A549 (cell line): ENCODE results near the gene RALGPS2. TPM values are rescaled to one million over a fixed set of nuclear protein-coding genes. Genes with fewer than 3 reads are reported as not detected.

Experiments used
- ATAC-seq, 2 experiments: fragments of 200-7000 bp in 1 of 2; fragments of >200 bp in 1 of 2; cut with Nextera tagmentation in 1 of 2; cut with Tn5 transposase in 1 of 2; 3 replicates each; pipeline versions ENCODE4 v1.8.0 to v1.9.1; 2018 to 2020; ENCODE audit warnings: mild to moderate bottlenecking in 1 of 2, moderate library complexity in 1 of 2
- CTCF ChIA-PET: fragments of 300-600 bp; sonication (Branson Sonifier 250); formaldehyde crosslinking; extraction: SDS; loops from one replicate; lab custom pipeline; 2021; ENCODE audit warnings: antibody characterized with exemption, inconsistent platforms; lab: Yijun Ruan, JAX
- POLR2A ChIA-PET: fragments of 350-600 bp; formaldehyde crosslinking; extraction: SDS; loops from one replicate; lab custom pipeline; 2021; ENCODE audit warnings: antibody characterized with exemption, inconsistent platforms; lab: Yijun Ruan, JAX
- DNase-seq, 2 experiments: peaks; one replicate each; pipeline versions ENCODE4 v3.0.0 to v3.0.0-alpha.2; 2011 to 2016; ENCODE audit warnings: low read depth in 1 of 2, low spot score in 1 of 2
- FAIRE-seq: peaks from 2 replicates; lab custom pipeline; 2011; peaks lifted over from hg19 to GRCh38; lab: Jason Lieb, UNC
- H3K27ac ChIP-seq, 2 experiments: fragments of >200 bp; sonication (Bioruptor Twin); formaldehyde crosslinking; 3 replicates each; pipeline ENCODE4 v1.5.1; 2016 to 2017
- H3K4me1 ChIP-seq: fragments of >200 bp; sonication (Bioruptor Twin); formaldehyde crosslinking; 3 replicates; pipeline ENCODE4 v1.6.1; 2016
- H3K4me2 ChIP-seq: fragments of >200 bp; sonication (Bioruptor Twin); formaldehyde crosslinking; 3 replicates; pipeline ENCODE4 v1.6.1; 2016
- H3K4me3 ChIP-seq: fragments of >200 bp; sonication (Bioruptor Twin); formaldehyde crosslinking; 3 replicates; pipeline ENCODE4 v1.5.1; 2016
- H3K9me3 ChIP-seq: fragments of >200 bp; sonication (Bioruptor Twin); formaldehyde crosslinking; 3 replicates; pipeline ENCODE4 v1.6.1; 2016
- BCL3 ChIP-seq: fragments of >200 bp; sonication (Bioruptor Twin); formaldehyde crosslinking; IDR thresholded peaks from 3 replicates; pipeline ENCODE4 v1.6.1; 2016
- CBX2 ChIP-seq: fragments of 200-600 bp; sonication (generic); IDR thresholded peaks from 2 replicates; pipeline ENCODE4 v1.6.1; 2016; ENCODE audit warnings: low read depth, mild to moderate bottlenecking, borderline replicate concordance
- CBX8 ChIP-seq: fragments of 200-600 bp; sonication (generic); IDR thresholded peaks from 2 replicates; pipeline ENCODE4 v1.6.1; 2016
- CHD2 ChIP-seq: fragments of 150-350 bp; IDR thresholded peaks from 2 replicates; pipeline ENCODE4 v1.6.1; 2014; ENCODE audit warnings: low read length; ENCODE audit not compliant: partially characterized antibody
- CHD4 ChIP-seq: fragments of 200-600 bp; sonication (generic); IDR thresholded peaks from 2 replicates; pipeline ENCODE4 v1.6.1; 2016; ENCODE audit warnings: antibody characterized with exemption, mild to moderate bottlenecking, borderline replicate concordance
- EHF ChIP-seq: fragments of 250-450 bp; sonication (Bioruptor Pico); IDR thresholded peaks from 2 replicates; pipeline ENCODE4 v1.5.0; 2020; ENCODE audit warnings: mild to moderate bottlenecking
- HEYL ChIP-seq: fragments of 250-450 bp; sonication (Bioruptor Pico); IDR thresholded peaks from 2 replicates; pipeline ENCODE4 v1.8.0; 2021; ENCODE audit warnings: mild to moderate bottlenecking, moderate library complexity
- HOXA7 ChIP-seq: fragments of 250-450 bp; sonication (Bioruptor Pico); IDR thresholded peaks from 2 replicates; pipeline ENCODE4 v1.5.0; 2020; ENCODE audit warnings: mild to moderate bottlenecking, moderate library complexity
- KDM1A ChIP-seq: fragments of 200-600 bp; sonication (generic); IDR thresholded peaks from 2 replicates; pipeline ENCODE4 v1.6.1; 2016; ENCODE audit warnings: low read depth, mild to moderate bottlenecking
- KDM5A ChIP-seq: fragments of 200-600 bp; sonication (generic); IDR thresholded peaks from 2 replicates; pipeline ENCODE4 v1.6.1; 2016; ENCODE audit warnings: antibody characterized with exemption, mild to moderate bottlenecking
- MYC ChIP-seq: IDR thresholded peaks from 2 replicates; pipeline ENCODE4 v1.6.1; 2012; ENCODE audit warnings: mild to moderate bottlenecking, inconsistent platforms, low read length, improper control_type of control experiment, borderline replicate concordance
- NPAS2 ChIP-seq: fragments of 250-450 bp; sonication (Bioruptor Pico); IDR thresholded peaks from 2 replicates; pipeline ENCODE4 v1.8.0; 2022; ENCODE audit warnings: mild to moderate bottlenecking, moderate library complexity, borderline replicate concordance
- NR3C1 ChIP-seq: fragments of >200 bp; sonication (Bioruptor Twin); formaldehyde crosslinking; IDR thresholded peaks from 3 replicates; pipeline ENCODE4 v1.6.1; 2017
- PBX3 ChIP-seq: IDR thresholded peaks from 2 replicates; pipeline ENCODE4 v1.6.1; 2012
- POLR2AphosphoS2 ChIP-seq: conservative IDR thresholded peaks from 2 replicates; pipeline ENCODE4 v1.6.1; 2012; ENCODE audit warnings: low read length, improper control_type of control experiment, inconsistent platforms
- RAD21 ChIP-seq, 2 experiments: fragments of >200 bp in 1 of 2; sonication (Bioruptor Twin) in 1 of 2; formaldehyde crosslinking in 1 of 2; IDR thresholded peaks in 1 of 2; conservative IDR thresholded peaks in 1 of 2; 2 replicates in 1 of 2; 3 replicates in 1 of 2; pipeline ENCODE4 v1.6.1; 2012 to 2018; ENCODE audit warnings: inconsistent platforms in 1 of 2
- RARB ChIP-seq: fragments of 250-450 bp; sonication (Bioruptor Pico); IDR thresholded peaks from 2 replicates; pipeline ENCODE4 v1.8.0; 2021; ENCODE audit warnings: mild to moderate bottlenecking, moderate library complexity
- RCOR1 ChIP-seq: fragments of 150-350 bp; IDR thresholded peaks from 2 replicates; pipeline ENCODE4 v1.6.1; 2014; ENCODE audit warnings: antibody characterized with exemption, low read length, low read depth
- RNF2 ChIP-seq: fragments of 200-600 bp; sonication (generic); IDR thresholded peaks from 2 replicates; pipeline ENCODE4 v1.6.1; 2016; ENCODE audit warnings: low read depth, mild to moderate bottlenecking, antibody characterized with exemption, moderate library complexity, borderline replicate concordance
- TFCP2L1 ChIP-seq: fragments of 250-450 bp; sonication (Bioruptor Pico); IDR thresholded peaks from 2 replicates; pipeline ENCODE4 v1.5.0; 2021; ENCODE audit warnings: mild to moderate bottlenecking
- TP53 ChIP-seq: fragments of 250-450 bp; sonication (Bioruptor Pico); IDR thresholded peaks from 2 replicates; pipeline ENCODE4 v1.5.0; 2021; ENCODE audit warnings: mild to moderate bottlenecking, moderate library complexity
- WGBS: methylation state at CpG from one replicate; pipeline ENCODE4 v1.1.6; 2017; ENCODE audit errors: missing lambda C conversion rate; 5-methylcytosine and 5-hydroxymethylcytosine counted together
- polyA plus RNA-seq, 4 experiments: library from polyadenylated mRNA; depleted of rRNA in 3 of 4; stranded (reverse); fragments of >200 nt; fragmentation: RNase III in 1 of 4; extraction: RNeasy Plus Mini Kit Qiagen cat#74134 plus additional on column Dnase treatment in 1 of 4; gene quantifications; 2 replicates in 3 of 4; 3 replicates in 1 of 4; pipeline ENCODE4 v1.2.3, GENCODE V29; 2011 to 2017
- TF ChIP-seq, protein P1 (sequence below): fragments of 250-450 bp; sonication (Bioruptor Pico); IDR thresholded peaks from 2 replicates; pipeline ENCODE4 v1.5.0; 2020; ENCODE audit warnings: low read depth, mild to moderate bottlenecking, moderate library complexity
- TF ChIP-seq, protein P2 (sequence below): IDR thresholded peaks from 2 replicates; pipeline ENCODE4 v1.6.1; 2012; ENCODE audit warnings: low read depth, borderline replicate concordance

The RALGPS2 gene
- polyA plus RNA-seq, 2 of the 4 experiments (the other 2 are of a cell fraction), result 11.8 to 18.6 TPM

DNA sequence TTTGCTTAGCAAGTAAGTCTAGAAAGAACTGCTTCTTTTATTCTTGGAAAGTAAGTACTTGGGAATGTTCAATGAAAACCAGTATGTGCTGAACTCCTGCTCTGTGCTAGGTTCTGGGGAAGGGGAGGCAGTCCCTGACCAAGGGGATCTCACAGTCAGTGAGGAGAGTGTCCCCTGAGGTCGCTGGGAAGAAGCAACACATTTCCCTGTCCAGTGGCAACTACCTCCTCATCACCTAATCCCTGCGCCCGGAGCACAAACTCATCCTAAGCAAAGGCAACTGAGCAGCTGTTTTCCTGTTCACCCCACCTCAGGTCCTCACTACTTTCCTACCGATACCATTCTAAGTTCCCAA lies 207.5 kb downstream of the RALGPS2 start:
- Histone ChIP-seq H3K9me3 (no peaks in the 10 kb centered on the region), H3K27ac (no peak overlapping the region), H3K4me3 (no peak overlapping the region), H3K4me2 (no peak overlapping the region), H3K4me1 (no peaks in the 10 kb centered on the region)
- 79% methylated on average over 4 of the region's 4 CpGs for WGBS
- DNase-seq, result no peak
- ChIA-PET POLR2A (no interaction called here), CTCF (interaction anchor here (1.2 kb wide), 1 partner anchor 400 kb away, joined by 3 read pairs; no protein-coding TSS in a partner anchor)
- no peak for ATAC-seq
- TF ChIP-seq NPAS2 (CRISPR knock-in tag) (no peak), CHD2 (no peak), RAD21 (conservative IDR thresholded peaks at IDR 0.05 in 1 of 2, IDR thresholded peaks at IDR 0.05 in 1 of 2) (no peak), KDM5A (no peak), CBX2 (no peak), PBX3 (no peak), MYC (no peak), TP53 (CRISPR knock-in tag) (no peak), POLR2AphosphoS2 (no peak), CHD4 (no peak), RARB (CRISPR knock-in tag) (no peak), EHF (CRISPR knock-in tag) (no peak), HEYL (no peak), NR3C1 (no peak), BCL3 (no peak), HOXA7 (CRISPR knock-in tag) (no peak)
- TF ChIP-seq, protein P1, sequence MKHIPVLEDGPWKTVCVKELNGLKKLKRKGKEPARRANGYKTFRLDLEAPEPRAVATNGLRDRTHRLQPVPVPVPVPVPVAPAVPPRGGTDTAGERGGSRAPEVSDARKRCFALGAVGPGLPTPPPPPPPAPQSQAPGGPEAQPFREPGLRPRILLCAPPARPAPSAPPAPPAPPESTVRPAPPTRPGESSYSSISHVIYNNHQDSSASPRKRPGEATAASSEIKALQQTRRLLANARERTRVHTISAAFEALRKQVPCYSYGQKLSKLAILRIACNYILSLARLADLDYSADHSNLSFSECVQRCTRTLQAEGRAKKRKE (CRISPR knock-in tag), result no peak
- no peak for FAIRE-seq

GRCh38 chr1:178933105-178933561 lies 208.1 kb downstream of the RALGPS2 start:
- WGBS, result 52% methylated on average over 5 of the region's 5 CpGs
- ATAC-seq, result no peak
- no peak overlapping the region for H3K27ac ChIP-seq
- TF ChIP-seq TFCP2L1 (CRISPR knock-in tag), result no peak
- TF ChIP-seq PBX3, result no peak
- TF ChIP-seq RNF2, result no peak
- no peak for TF ChIP-seq RAD21 (conservative IDR thresholded peaks at IDR 0.05 in 1 of 2, IDR thresholded peaks at IDR 0.05 in 1 of 2)
- TF ChIP-seq CBX8, result no peak
- TF ChIP-seq, protein P2, sequence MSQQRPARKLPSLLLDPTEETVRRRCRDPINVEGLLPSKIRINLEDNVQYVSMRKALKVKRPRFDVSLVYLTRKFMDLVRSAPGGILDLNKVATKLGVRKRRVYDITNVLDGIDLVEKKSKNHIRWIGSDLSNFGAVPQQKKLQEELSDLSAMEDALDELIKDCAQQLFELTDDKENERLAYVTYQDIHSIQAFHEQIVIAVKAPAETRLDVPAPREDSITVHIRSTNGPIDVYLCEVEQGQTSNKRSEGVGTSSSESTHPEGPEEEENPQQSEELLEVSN, result no peak
- no peak for TF ChIP-seq KDM1A
- no peak for TF ChIP-seq RCOR1
- TF ChIP-seq TP53 (CRISPR knock-in tag), result no peak
- TF ChIP-seq, all 56 proteins: peak for 0
- Histone ChIP-seq H3K4me1 (no peaks in the 10 kb centered on the region), H3K4me3 (no peak overlapping the region), H3K9me3 (no peaks in the 10 kb centered on the region), H3K4me2 (no peak overlapping the region)
- no peak for FAIRE-seq
- DNase-seq, result no peak
- CTCF ChIA-PET, result interaction anchor here (0.5 to 1.2 kb wide), 2 partner anchors 11 to 400 kb away, joined by 3 to 4 read pairs; no protein-coding TSS in a partner anchor
- POLR2A ChIA-PET, result no interaction called here
